Measurements from ENCODE around the gene VIPR1.

VIPR1 gene

DNA sequence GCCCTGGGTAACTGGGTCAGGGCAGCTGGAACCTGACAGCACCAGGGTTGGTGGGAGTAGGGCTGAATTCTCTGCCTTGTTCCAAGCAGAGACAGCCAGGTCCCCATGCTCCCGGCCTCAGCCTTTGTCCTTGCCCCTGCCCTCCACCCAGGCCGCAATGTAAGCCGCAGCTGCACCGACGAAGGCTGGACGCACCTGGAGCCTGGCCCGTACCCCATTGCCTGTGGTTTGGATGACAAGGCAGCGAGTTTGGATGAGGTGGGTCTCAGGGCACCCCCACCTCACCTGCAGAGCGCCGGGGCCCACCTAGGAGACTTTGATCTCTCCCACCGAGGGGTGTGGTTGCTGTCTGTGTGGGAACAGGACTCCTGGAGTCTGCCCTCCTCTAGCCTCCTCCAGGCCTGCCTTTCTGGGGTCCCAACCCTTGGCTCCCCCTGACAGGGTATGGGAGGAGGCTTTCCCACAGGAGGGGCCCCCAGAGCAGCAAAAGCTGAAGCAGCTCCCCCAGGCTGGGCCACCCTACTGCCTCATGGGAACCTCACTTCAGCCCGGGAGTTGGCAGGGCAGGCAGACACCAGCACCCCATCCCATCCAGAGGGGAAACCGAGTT lies 23.4 kb downstream of the VIPR1 start:
- H3K9me2 ChIP-seq (replicated peaks; ENCODE audit: insufficient read depth, low read length): no peaks in the 10 kb centered on the region
- H3K79me2 ChIP-seq (ENCODE audit: low read length): no peaks in the 10 kb centered on the region
- no peak overlapping the region for H3K27ac ChIP-seq (ENCODE audit: low read length)
- no peak overlapping the region for H2AFZ ChIP-seq (ENCODE audit: low read length)
- TF ChIP-seq EZH2phosphoT487 (IDR thresholded peaks at IDR 0.05; ENCODE audit: low read length) (no peak), EZH2 (optimal IDR thresholded peaks at IDR 0.05; ENCODE audit: low read depth, low read length) (no peak)
- TF ChIP-seq, protein P1, sequence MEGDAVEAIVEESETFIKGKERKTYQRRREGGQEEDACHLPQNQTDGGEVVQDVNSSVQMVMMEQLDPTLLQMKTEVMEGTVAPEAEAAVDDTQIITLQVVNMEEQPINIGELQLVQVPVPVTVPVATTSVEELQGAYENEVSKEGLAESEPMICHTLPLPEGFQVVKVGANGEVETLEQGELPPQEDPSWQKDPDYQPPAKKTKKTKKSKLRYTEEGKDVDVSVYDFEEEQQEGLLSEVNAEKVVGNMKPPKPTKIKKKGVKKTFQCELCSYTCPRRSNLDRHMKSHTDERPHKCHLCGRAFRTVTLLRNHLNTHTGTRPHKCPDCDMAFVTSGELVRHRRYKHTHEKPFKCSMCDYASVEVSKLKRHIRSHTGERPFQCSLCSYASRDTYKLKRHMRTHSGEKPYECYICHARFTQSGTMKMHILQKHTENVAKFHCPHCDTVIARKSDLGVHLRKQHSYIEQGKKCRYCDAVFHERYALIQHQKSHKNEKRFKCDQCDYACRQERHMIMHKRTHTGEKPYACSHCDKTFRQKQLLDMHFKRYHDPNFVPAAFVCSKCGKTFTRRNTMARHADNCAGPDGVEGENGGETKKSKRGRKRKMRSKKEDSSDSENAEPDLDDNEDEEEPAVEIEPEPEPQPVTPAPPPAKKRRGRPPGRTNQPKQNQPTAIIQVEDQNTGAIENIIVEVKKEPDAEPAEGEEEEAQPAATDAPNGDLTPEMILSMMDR (IDR thresholded peaks at IDR 0.05; ENCODE audit: low read length): no peak
- H3K9me3 ChIP-seq (replicated peaks; ENCODE audit: insufficient read depth, low read length): no peaks in the 10 kb centered on the region
- H3K9ac ChIP-seq (ENCODE audit: low read length): no peak overlapping the region
- no peak overlapping the region for H3K4me2 ChIP-seq (ENCODE audit: low read depth, low read length)
- no peak overlapping the region for H3K4me3 ChIP-seq (ENCODE audit: low read length)
- H3K27me3 ChIP-seq (replicated peaks; ENCODE audit: insufficient read depth, low read length): no peaks in the 10 kb centered on the region
- H3F3A ChIP-seq (ENCODE audit: insufficient read depth, low read length): no peaks in the 10 kb centered on the region
- no peaks in the 10 kb centered on the region for H3K4me1 ChIP-seq (ENCODE audit: low read length)
- H4K20me1 ChIP-seq (ENCODE audit: insufficient read depth, low read length): no peaks in the 10 kb centered on the region
- no peaks in the 10 kb centered on the region for H3K36me3 ChIP-seq (replicated peaks; ENCODE audit: insufficient read depth, low read length)
- no peak for DNase-seq

DNA sequence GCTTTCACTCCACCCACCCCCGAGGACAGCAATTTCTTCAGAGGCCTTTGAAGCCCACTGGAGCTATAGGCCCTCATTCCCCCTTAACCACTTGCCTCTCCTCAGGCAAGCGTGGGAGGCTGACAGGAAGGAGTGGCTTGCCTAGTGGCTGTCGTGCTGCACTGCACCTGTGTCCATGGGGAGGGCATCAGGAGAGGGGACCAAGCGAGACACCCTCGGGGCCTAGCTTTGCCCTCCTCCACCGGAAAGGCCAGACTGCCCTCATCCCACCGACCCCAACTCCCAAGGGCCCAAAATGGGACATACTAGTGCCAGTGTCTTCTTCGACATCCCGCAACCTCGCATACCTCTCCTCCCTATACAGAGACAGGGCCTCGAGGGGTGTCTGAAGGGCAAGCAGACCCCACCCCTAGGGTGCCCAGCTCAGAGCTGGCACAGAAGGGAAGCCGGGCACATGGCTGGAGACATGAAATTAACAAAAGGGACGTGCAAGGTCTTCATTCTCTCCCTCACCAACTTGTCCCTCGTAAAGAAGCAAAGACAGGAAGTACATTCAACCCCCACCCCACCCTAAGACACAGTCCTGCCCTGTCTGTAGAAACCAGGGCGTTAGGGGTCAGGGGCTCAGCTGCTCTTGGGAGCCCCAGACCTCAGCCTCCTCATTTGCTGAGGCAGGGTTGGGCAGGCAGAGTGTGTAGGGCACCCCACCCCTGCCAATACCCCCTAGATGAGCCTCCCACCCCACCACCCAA lies 24.3 kb downstream of the VIPR1 start:
- Histone ChIP-seq H3F3A (ENCODE audit: insufficient read depth, low read length) (no peaks in the 10 kb centered on the region), H4K20me1 (ENCODE audit: insufficient read depth, low read length) (no peaks in the 10 kb centered on the region), H3K9me2 (replicated peaks; ENCODE audit: insufficient read depth, low read length) (no peaks in the 10 kb centered on the region), H3K9ac (ENCODE audit: low read length) (no peak overlapping the region), H3K79me2 (ENCODE audit: low read length) (no peaks in the 10 kb centered on the region), H2AFZ (ENCODE audit: low read length) (no peak overlapping the region), H3K4me3 (ENCODE audit: low read length) (no peak overlapping the region), H3K27ac (ENCODE audit: low read length) (no peak overlapping the region), H3K9me3 (replicated peaks; ENCODE audit: insufficient read depth, low read length) (no peaks in the 10 kb centered on the region), H3K4me2 (ENCODE audit: low read depth, low read length) (no peak overlapping the region), H3K27me3 (replicated peaks; ENCODE audit: insufficient read depth, low read length) (no peaks in the 10 kb centered on the region), H3K36me3 (replicated peaks; ENCODE audit: insufficient read depth, low read length) (no peaks in the 10 kb centered on the region), H3K4me1 (ENCODE audit: low read length) (no peaks in the 10 kb centered on the region)
- TF ChIP-seq EZH2phosphoT487 (IDR thresholded peaks at IDR 0.05; ENCODE audit: low read length) (no peak), EZH2 (optimal IDR thresholded peaks at IDR 0.05; ENCODE audit: low read depth, low read length) (no peak)
- TF ChIP-seq, protein P1 (IDR thresholded peaks at IDR 0.05; ENCODE audit: low read length): no peak
- DNase-seq: no peak

DNA sequence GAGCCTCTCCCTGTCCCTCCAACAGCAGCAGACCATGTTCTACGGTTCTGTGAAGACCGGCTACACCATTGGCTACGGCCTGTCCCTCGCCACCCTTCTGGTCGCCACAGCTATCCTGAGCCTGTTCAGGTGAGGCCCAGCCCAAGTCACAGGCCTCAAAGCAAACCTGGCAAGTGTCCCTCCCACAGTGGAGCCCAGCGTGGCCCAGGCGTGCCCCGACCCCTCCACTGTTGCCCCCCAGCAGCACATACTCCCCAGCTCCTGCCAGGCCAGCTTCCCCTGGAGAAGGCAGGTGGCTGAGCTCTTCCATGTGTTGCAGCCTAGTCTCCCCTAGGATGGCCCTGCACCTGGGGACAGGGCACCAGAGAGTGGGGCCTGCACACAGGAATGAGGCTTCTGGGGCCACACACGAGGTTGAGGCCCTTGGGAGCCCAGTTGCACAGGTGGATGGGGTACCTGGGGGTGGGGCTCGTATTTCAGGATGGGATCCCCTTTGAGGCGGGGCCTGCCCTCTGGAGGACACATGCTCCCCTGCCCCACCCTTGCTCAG lies 25.0 kb downstream of the VIPR1 start:
- Histone ChIP-seq H3F3A (ENCODE audit: insufficient read depth, low read length) (no peaks in the 10 kb centered on the region), H3K79me2 (ENCODE audit: low read length) (no peaks in the 10 kb centered on the region), H2AFZ (ENCODE audit: low read length) (no peak overlapping the region), H4K20me1 (ENCODE audit: insufficient read depth, low read length) (no peaks in the 10 kb centered on the region), H3K4me2 (ENCODE audit: low read depth, low read length) (no peak overlapping the region), H3K4me3 (ENCODE audit: low read length) (no peak overlapping the region), H3K9me3 (replicated peaks; ENCODE audit: insufficient read depth, low read length) (no peaks in the 10 kb centered on the region), H3K27me3 (replicated peaks; ENCODE audit: insufficient read depth, low read length) (no peaks in the 10 kb centered on the region), H3K36me3 (replicated peaks; ENCODE audit: insufficient read depth, low read length) (no peaks in the 10 kb centered on the region), H3K9ac (ENCODE audit: low read length) (no peak overlapping the region), H3K9me2 (replicated peaks; ENCODE audit: insufficient read depth, low read length) (no peaks in the 10 kb centered on the region), H3K27ac (ENCODE audit: low read length) (no peak overlapping the region), H3K4me1 (ENCODE audit: low read length) (no peaks in the 10 kb centered on the region)
- no peak for TF ChIP-seq EZH2phosphoT487 (IDR thresholded peaks at IDR 0.05; ENCODE audit: low read length)
- no peak for TF ChIP-seq EZH2 (optimal IDR thresholded peaks at IDR 0.05; ENCODE audit: low read depth, low read length)
- TF ChIP-seq, protein P1 (IDR thresholded peaks at IDR 0.05; ENCODE audit: low read length): no peak
- DNase-seq: no peak
